Omental fat pad (tissue), 4 donors: Measurements from ENCODE around the gene PAX7. TPM values are rescaled to one million over a fixed set of nuclear protein-coding genes. Genes with fewer than 3 reads are reported as not detected.

ENCODE experiments used
- ATAC-seq: fragments of 150-250 bp; one replicate; pipeline ENCODE4 v1.9.1; 2016; ENCODE audit warnings: mild to moderate bottlenecking, moderate library complexity; ENCODE audit not compliant: low FRiP score
- DNase-seq: peaks from one replicate; pipeline ENCODE4 v3.0.0-alpha.2; 2019; ENCODE audit warnings: low spot score
- total RNA-seq, 4 donors: library from RNA; depleted of rRNA; stranded (reverse); fragments of >200 nt; gene quantifications; one replicate each; pipeline ENCODE4 v1.1.0, GENCODE V29; 2016
- TF ChIP-seq, protein P1 (sequence below), 3 donors: fragments of 450-650 bp; IDR thresholded peaks; one replicate each; pipeline ENCODE4 v1.5.1; 2016 to 2017; ENCODE audit warnings: antibody characterized with exemption in 3 of 3, mild to moderate bottlenecking in 3 of 3, moderate library complexity in 2 of 3

PAX7 gene
- total RNA-seq, 4 donors from 2014 or later, result not detected

DNA sequence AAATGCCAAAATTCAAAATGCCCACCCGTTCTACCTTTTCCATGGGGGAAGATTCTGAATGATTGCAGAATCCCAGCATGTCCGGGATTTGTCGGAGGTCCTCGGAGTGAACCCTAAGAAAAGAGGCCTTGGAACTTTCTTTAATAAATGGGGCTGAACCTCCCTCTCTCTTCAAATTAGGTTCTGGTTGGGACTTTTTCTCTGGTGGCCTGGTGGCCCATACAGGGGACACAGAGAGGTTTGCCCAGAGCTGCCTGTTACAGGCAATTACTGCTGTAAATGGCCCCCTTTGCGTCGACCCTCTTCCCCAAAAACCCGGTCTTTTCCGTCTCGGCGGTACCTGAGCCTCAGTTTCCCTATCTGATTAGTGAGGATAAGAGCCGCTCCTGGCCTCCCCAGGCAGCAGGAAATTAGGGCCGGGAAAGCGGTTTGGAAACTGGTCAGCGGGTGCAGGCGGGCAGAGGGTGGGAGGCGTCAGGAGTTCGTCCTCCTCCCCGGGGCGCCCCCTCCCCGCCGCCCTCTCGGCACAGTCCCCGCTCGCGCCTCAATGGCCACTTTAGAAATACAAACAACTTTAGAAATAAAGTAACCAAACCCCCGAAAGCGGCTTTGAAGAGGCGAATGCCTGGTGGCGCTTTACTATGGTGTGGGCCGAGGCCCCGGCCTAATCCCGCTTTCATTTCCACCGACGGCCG lies 15.6 kb downstream of the PAX7 start:
- ATAC-seq (no peak), DNase-seq (no peak)
- TF ChIP-seq, protein P1, sequence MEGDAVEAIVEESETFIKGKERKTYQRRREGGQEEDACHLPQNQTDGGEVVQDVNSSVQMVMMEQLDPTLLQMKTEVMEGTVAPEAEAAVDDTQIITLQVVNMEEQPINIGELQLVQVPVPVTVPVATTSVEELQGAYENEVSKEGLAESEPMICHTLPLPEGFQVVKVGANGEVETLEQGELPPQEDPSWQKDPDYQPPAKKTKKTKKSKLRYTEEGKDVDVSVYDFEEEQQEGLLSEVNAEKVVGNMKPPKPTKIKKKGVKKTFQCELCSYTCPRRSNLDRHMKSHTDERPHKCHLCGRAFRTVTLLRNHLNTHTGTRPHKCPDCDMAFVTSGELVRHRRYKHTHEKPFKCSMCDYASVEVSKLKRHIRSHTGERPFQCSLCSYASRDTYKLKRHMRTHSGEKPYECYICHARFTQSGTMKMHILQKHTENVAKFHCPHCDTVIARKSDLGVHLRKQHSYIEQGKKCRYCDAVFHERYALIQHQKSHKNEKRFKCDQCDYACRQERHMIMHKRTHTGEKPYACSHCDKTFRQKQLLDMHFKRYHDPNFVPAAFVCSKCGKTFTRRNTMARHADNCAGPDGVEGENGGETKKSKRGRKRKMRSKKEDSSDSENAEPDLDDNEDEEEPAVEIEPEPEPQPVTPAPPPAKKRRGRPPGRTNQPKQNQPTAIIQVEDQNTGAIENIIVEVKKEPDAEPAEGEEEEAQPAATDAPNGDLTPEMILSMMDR (IDR thresholded peaks at IDR 0.05), result no peak

DNA sequence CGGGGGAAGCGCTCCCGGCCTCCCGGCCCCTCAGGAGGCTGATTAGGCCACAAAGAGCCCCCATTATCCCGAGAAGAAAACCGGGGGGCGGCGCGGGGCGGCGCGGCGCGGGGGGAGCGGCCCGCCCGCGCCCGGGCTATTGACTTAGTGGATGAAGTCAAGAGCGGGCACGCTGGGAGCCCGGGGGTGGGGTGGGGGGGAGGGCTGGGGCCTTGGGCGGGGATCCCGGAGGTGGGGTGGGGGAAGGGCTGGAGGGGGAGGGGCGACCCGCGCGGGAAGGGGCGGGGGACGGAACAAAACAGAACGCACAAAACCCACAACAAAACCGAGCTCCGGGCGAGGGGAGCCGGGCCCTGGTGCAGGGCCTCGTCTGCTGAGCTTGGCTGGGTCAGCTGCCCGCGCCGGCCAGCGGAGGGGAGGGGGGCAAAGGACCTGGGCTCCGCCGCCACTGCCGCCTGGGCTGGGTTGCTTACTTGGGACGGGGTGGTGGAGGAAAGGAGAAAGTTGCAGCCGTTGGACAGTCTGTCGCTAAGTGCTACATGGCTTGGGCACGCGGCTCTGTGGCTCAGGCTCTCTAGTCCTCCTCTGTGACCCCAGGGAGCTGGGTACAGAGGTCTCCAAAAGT lies 16.3 kb downstream of the PAX7 start:
- TF ChIP-seq, protein P1 (IDR thresholded peaks at IDR 0.05), result no peak
- DNase-seq (no peak), ATAC-seq (no peak)

DNA sequence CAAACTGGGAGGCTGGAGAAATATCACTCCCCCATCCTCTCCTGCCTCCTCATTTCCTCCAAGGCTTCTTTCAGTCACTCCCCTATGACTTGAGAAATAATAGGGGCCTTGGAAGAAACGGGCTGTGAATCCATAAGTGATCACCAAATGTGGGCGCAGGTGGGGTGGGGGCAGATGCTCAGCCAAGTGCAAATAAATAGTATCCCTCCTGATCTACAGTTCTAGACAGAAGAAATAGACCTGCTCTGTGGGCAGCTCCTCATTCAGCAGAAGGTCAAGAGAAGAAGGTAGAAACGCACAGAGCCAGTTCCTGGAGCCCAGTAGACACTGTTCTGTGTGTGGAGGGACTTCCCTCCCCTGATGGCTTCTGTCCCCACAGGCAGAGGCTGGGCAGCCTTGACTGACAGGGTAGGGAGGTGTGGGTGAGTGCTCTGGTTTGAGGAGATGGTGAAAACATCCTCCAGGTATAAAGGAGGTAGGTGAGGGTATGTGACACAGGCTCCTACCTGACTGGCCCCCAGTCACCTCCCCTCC lies 17.1 kb downstream of the PAX7 start:
- DNase-seq, result no peak
- TF ChIP-seq, protein P1 (IDR thresholded peaks at IDR 0.05), result no peak
- ATAC-seq, result no peak

DNA sequence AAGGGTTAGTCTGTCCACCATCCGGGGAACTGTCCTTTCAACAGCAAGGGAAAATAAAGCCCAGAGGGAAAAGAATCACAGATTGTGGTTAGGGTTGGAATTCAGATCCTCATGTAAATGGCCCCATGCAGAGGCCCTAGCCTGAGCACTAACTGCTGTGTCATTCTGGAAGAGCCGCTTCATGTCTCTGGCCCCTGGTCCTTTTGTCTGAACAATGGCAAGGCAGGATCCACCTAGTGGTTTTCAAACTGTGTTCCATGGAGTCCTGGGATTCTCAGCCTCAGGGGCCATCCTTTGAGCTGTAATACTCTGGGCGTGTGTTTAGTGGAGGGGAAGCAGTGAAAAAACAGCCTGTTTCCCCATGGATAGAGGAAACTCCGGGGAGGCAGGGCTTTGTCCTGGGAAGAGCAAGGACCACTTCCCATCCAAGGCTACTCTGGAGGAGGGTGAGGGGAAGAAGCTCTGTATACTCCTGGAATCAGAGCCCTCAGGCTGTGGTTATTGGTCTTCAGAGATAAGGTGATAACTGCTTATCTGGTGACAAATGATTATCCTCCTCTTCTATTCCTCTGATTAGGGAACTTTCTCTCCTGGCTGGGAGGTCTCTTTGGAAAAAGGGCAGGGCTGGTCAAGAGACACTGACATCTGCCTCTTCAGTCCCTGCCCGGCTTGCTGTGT lies 19.2 kb downstream of the PAX7 start:
- no peak for ATAC-seq
- TF ChIP-seq, protein P1 (IDR thresholded peaks at IDR 0.05), result no peak
- no peak for DNase-seq

DNA sequence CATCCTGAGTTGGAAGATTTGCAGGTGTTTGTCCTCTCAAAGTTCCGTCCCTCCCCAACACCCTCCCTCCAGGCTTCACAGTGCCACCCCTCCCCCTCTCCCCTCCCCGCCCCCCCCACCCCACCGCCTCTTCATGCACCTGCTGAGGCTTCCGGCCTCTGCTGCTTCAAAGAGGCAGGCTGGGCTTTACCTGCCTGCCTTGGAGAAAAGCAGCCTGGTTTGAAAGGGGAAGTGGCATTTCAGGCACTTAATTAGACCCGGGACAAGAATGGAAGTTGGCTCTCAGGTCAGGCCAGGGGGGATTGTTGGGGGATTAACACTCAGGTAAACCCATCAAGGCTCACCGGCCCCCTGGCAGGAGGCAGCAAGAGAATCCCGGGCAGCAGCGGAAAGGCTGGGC lies 21.1 kb downstream of the PAX7 start:
- TF ChIP-seq, protein P1 (IDR thresholded peaks at IDR 0.05), result no peak
- no peak for ATAC-seq
- no peak for DNase-seq

DNA sequence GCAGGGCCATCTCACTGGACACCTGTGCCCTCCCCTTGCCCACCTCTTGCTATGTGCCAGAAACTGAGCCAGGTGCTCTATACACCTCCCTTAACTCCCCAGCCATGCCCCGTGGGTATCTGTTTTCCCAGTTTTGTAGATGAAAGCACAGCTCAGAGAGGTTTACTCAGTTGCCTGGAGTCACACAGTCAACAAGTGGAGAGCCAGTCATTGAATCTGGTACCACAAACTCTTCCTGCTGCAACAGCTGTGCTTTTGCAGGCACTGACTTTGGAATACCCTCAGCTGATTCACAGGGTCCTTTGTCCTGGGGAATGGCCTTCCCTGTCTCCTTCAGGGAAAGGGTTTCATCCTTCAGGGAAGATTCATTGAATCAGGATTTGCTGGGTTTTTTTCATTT lies 22.1 kb downstream of the PAX7 start:
- no peak for DNase-seq
- no peak for ATAC-seq
- TF ChIP-seq, protein P1 (IDR thresholded peaks at IDR 0.05), result no peak
